Stimulated activated CD4-positive, alpha-beta T cell treated with anti-CD3 and anti-CD28 coated beads, Interleukin-2, amount 100 ng/mL, for 48 hours (primary cell): ENCODE data around the gene FREY1.

Source experiments
- DNase-seq, 2 donors: peaks; one replicate each; pipeline ENCODE4 v3.0.0-alpha.2; 2020

The FREY1 gene

GRCh38 chr11:45860764-45861510, 46.1 kb downstream of the FREY1 start:
- DNase-seq = no peak

GRCh38 chr11:45860348-45860747, 46.7 kb downstream of the FREY1 start:
- DNase-seq = no peak

- DNase-seq = no peak
These were observed 47.4 kb downstream of the FREY1 start for GRCh38 chr11:45859661-45860140.

- no peak for DNase-seq
These were observed 48.2 kb downstream of the FREY1 start for GRCh38 chr11:45858751-45859398.

- DNase-seq = no peak
These were observed 49.1 kb downstream of the FREY1 start for GRCh38 chr11:45857961-45858474.
